HL-60 (cell line): ENCODE results near the gene MSANTD3.

Source experiments
- DNase-seq, 2 experiments: peaks; one replicate each; pipeline ENCODE4 v3.0.0-alpha.2; 2010 to 2020; ENCODE audit warnings: low read depth in 1 of 2, low spot score in 1 of 2
- H3K27ac ChIP-seq: fragments of 250-450 bp; sonication (Bioruptor Pico); replicated peaks from 2 replicates; pipeline ENCODE4 v1.5.1; 2020; ENCODE audit warnings: mild to moderate bottlenecking, moderate library complexity
- H3K27me3 ChIP-seq: fragments of 250-450 bp; sonication (Bioruptor Pico); 2 replicates; pipeline ENCODE4 v1.5.1; 2021; ENCODE audit warnings: mild to moderate bottlenecking, moderate library complexity; ENCODE audit not compliant: insufficient read depth, poor library complexity, severe bottlenecking
- H3K4me3 ChIP-seq: replicated peaks from 2 replicates; pipeline ENCODE4 v1.5.1; 2011; ENCODE audit warnings: mild to moderate bottlenecking, control low read depth, low read length; ENCODE audit not compliant: insufficient read depth
- GABPA ChIP-seq: IDR thresholded peaks from 2 replicates; pipeline ENCODE4 v1.6.1; 2012; ENCODE audit warnings: low read depth
- POLR2AphosphoS5 ChIP-seq: IDR thresholded peaks from 2 replicates; pipeline ENCODE4 v1.6.1; 2012; ENCODE audit warnings: low read depth
- SPI1 ChIP-seq: IDR thresholded peaks from 2 replicates; pipeline ENCODE4 v1.6.1; 2012; ENCODE audit warnings: low read depth, mild to moderate bottlenecking, borderline replicate concordance
- TF ChIP-seq, protein P1 (sequence below): IDR thresholded peaks from 2 replicates; pipeline ENCODE4 v1.6.1; 2012; ENCODE audit warnings: low read depth; ENCODE audit not compliant: insufficient replicate concordance
- TF ChIP-seq, protein P2 (sequence below): IDR thresholded peaks from one replicate; pipeline ENCODE4 v1.5.1; 2011; ENCODE audit warnings: low read length, control low read depth, inconsistent platforms; ENCODE audit not compliant: insufficient read depth

MSANTD3 gene

DNA sequence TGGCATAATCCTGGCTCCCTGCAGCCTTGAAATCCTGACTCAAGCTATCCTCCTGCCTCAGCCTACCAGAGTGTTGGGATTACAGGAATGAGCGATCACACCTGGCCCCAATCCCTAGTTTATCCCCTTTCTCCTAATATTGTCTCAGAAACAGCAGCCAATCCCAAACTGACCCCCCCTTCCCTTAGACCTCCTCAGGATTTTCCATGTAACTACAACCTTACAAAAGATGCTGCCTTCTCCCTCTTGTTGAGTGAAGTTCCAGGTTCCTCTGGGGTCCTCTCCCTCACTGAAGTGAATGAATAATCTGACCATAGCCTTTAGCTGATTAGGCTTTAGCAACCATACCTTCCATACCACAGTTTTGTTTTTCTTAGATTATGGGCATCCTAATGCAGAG lies 25.9 kb upstream of the MSANTD3 start:
- DNase-seq = no peak
- TF ChIP-seq GABPA (no peak), POLR2AphosphoS5 (no peak), SPI1 (no peak)
- TF ChIP-seq, protein P1, sequence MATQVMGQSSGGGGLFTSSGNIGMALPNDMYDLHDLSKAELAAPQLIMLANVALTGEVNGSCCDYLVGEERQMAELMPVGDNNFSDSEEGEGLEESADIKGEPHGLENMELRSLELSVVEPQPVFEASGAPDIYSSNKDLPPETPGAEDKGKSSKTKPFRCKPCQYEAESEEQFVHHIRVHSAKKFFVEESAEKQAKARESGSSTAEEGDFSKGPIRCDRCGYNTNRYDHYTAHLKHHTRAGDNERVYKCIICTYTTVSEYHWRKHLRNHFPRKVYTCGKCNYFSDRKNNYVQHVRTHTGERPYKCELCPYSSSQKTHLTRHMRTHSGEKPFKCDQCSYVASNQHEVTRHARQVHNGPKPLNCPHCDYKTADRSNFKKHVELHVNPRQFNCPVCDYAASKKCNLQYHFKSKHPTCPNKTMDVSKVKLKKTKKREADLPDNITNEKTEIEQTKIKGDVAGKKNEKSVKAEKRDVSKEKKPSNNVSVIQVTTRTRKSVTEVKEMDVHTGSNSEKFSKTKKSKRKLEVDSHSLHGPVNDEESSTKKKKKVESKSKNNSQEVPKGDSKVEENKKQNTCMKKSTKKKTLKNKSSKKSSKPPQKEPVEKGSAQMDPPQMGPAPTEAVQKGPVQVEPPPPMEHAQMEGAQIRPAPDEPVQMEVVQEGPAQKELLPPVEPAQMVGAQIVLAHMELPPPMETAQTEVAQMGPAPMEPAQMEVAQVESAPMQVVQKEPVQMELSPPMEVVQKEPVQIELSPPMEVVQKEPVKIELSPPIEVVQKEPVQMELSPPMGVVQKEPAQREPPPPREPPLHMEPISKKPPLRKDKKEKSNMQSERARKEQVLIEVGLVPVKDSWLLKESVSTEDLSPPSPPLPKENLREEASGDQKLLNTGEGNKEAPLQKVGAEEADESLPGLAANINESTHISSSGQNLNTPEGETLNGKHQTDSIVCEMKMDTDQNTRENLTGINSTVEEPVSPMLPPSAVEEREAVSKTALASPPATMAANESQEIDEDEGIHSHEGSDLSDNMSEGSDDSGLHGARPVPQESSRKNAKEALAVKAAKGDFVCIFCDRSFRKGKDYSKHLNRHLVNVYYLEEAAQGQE = no peak
- TF ChIP-seq, protein P2, sequence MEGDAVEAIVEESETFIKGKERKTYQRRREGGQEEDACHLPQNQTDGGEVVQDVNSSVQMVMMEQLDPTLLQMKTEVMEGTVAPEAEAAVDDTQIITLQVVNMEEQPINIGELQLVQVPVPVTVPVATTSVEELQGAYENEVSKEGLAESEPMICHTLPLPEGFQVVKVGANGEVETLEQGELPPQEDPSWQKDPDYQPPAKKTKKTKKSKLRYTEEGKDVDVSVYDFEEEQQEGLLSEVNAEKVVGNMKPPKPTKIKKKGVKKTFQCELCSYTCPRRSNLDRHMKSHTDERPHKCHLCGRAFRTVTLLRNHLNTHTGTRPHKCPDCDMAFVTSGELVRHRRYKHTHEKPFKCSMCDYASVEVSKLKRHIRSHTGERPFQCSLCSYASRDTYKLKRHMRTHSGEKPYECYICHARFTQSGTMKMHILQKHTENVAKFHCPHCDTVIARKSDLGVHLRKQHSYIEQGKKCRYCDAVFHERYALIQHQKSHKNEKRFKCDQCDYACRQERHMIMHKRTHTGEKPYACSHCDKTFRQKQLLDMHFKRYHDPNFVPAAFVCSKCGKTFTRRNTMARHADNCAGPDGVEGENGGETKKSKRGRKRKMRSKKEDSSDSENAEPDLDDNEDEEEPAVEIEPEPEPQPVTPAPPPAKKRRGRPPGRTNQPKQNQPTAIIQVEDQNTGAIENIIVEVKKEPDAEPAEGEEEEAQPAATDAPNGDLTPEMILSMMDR = no peak
- no peak overlapping the region for H3K27ac ChIP-seq
- H3K4me3 ChIP-seq = no peak overlapping the region
- no peaks in the 10 kb centered on the region for H3K27me3 ChIP-seq

DNA sequence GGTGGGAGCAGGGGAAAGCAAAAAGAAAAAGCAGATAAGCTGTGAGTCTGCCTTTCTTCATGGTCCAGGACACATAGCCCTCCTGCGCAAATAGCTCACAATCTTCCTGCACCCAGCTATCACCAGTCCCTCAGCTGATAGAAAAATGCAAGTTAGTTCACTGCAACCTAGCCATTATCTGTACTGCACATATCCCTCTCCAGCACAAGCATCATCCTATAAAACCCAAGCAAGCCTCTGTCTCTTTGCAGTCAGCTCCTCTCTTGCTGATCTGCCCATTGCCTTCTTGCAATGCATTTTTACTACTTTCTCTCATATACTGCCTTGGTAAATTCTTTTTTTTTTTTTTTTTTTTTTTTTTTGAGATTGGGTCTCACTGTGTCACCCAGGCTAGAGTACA lies 20.0 kb upstream of the MSANTD3 start:
- TF ChIP-seq SPI1 = no peak
- TF ChIP-seq, protein P2 = no peak
- TF ChIP-seq POLR2AphosphoS5 = no peak
- no peak for TF ChIP-seq GABPA
- TF ChIP-seq, protein P1 = no peak
- DNase-seq = no peak
- H3K27ac ChIP-seq = no peak overlapping the region
- no peak overlapping the region for H3K4me3 ChIP-seq
- no peaks in the 10 kb centered on the region for H3K27me3 ChIP-seq

DNA sequence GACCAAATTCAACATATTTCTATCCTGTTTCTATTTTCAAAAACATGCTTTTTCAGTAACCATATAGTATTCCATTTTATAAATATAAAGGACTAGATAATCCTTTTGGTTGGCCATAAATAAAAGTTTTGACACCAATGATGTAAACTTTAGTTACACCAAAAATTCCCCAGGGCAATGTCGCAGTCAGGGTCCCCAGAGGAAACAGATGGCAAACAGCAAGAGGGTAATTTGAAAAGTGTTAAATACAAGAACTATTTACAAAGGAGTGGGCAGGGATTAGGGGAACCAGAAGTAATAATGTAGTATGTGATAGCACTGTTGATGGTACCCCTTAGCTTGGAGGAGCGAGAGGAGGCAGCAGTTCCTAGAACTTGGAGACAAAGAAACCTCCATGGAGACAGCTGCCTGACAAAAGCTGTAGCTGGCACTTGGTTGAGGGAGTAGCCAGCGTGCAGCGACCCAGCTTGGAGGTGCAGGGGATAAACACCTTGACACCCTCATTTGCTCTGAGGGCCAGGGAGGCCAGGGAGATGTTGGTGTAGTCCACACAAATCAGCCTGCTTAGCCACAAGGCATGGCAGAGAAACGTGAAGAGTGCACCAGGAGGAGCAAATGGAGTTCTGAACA lies 18.3 kb upstream of the MSANTD3 start:
- H3K4me3 ChIP-seq = no peak overlapping the region
- TF ChIP-seq, protein P2 = no peak
- TF ChIP-seq POLR2AphosphoS5 = no peak
- no peak for TF ChIP-seq GABPA
- TF ChIP-seq, protein P1 = no peak
- TF ChIP-seq SPI1 = no peak
- H3K27me3 ChIP-seq = no peaks in the 10 kb centered on the region
- no peak overlapping the region for H3K27ac ChIP-seq
- no peak for DNase-seq
